ENCODE results near the gene C2orf81.

GRCh38 chr2:74374509-74375205, 46.8 kb downstream of the C2orf81 start:
- TF ChIP-seq CTCF (conservative IDR thresholded peaks at IDR 0.05) (no peak), ZFX (IDR thresholded peaks at IDR 0.05) (no peak)

Measured in C4-2B (cell line).